ENCODE data around the gene C2CD5.

Gene C2CD5

GRCh38 chr12:22414742-22415141 lies 129.6 kb downstream of the C2CD5 start:
- no peak for DNase-seq (ENCODE audit: low read depth, low spot score)

GRCh38 chr12:22413592-22413991 lies 130.8 kb downstream of the C2CD5 start:
- DNase-seq (ENCODE audit: low read depth, low spot score) = no peak

GRCh38 chr12:22412581-22412980 lies 131.8 kb downstream of the C2CD5 start:
- no peak for DNase-seq (ENCODE audit: low read depth, low spot score)

- DNase-seq (ENCODE audit: low read depth, low spot score) = no peak
Observed at GRCh38 chr12:22410486-22410885, 133.9 kb downstream of the C2CD5 start.

DNA sequence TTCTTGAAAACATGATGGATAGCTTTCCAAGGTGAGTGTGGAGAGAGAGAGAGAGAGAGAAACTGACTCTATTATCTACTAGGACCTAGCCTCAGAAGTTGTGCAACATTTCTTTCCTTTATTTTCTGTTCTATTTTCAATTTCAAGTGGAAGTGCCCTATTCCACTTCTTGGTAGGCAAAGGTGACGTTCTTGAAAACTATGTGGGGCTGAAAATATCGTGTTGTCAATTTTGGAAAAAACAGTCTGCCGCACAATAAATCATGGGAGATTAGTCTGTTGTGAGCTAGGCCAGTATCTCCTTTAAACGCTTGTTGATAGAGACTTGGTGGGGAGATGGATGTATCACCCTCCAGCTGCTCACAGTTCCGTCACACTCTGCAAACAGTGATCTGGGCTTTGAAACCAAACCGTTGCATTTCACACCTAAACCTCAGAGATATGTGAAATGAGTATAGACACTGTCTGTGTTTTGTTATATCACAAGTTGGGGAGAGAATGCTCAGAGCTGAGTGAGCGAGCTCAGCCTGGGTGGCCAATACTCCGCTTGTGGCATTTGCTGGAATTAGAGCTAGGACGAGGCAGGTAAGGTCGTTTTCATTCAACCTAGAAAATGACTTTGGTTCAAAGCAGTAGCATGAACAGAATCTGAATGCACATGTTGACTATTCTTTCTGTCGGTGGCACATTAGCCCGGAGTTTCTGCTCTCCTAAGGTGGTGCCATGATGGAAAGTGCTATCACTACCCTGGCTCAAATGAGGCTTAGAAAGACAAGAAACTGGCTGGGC lies 134.8 kb downstream of the C2CD5 start:
- no peak for DNase-seq (ENCODE audit: low read depth, low spot score)

- no peak for DNase-seq (ENCODE audit: low read depth, low spot score)
Observed at GRCh38 chr12:22408610-22409376, 135.5 kb downstream of the C2CD5 start.

DNA sequence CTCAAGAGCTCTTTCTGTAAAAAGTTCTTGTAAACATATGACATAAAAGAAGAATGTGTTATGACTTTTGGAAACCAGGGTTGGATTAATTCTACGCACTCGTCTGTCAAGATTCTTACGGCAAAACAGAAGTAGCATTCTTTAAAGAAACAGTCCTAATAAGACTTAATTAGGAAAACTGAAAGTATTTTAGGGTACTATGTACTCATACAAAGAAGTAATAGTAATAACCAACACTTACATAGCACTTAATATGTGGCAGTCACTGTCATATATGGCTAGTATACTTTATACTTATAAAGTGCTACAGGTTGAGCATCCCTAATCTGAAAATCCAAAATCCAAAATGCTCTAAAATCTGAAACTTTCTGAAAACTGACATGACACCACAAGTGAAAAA lies 136.9 kb downstream of the C2CD5 start:
- DNase-seq (ENCODE audit: low read depth, low spot score) = no peak

GRCh38 chr12:22406627-22407026 lies 137.7 kb downstream of the C2CD5 start:
- no peak for DNase-seq (ENCODE audit: low read depth, low spot score)

DNA sequence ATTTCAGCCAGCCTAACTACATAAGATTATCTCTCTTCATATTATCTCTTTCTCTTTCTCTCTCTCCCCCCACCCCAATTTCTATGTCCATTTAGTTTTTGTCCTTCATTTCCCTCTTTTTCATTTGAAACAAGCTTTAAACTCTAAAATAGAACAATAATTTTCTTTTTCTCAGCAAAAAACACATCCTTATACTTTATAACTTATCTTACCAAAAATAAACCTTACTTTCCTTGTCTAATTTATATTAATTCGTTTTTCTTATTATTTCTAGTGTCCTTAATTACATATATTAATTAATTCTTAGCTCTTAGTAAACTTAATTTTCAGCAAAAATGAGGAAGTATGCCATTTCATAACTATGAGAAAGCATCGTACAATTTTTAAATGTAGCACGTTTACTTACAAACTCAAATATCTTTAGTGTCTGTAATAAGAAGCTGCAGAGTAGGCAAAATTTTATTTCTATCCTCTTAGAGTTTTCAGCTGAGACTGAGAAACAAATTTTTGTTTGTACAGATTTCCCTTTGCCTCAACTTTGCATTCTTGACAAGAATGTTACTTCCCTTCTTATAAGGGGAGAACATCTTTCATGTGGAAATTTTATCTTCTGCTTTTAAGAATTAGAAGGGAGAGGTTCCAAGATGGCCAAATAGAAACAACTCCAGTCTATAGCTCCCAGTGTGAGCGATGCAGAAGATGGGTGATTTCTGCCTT lies 144.7 kb downstream of the C2CD5 start:
- DNase-seq (ENCODE audit: low read depth, low spot score) = no peak

Data from brain pericyte (primary cell).